Caki2 (cell line): ENCODE measurements around the gene CWF19L2. TPM values are rescaled to one million over a fixed set of nuclear protein-coding genes. Genes with fewer than 3 reads are reported as not detected.

ENCODE experiments used
- DNase-seq: peaks from one replicate; pipeline ENCODE4 v3.0.0-alpha.2; 2015; ENCODE audit warnings: low read depth
- in situ Hi-C: cut with HindIII; loops from 2 replicates; pipeline ENCODE4 v1.10.0; 2016; ENCODE audit warnings: low sequenced_read_pairs, low pct_unique_long_range_greater_than_20kb, mixed read lengths
- total RNA-seq: library from RNA; depleted of rRNA; stranded (reverse); fragments of >200 nt; shearing (Covaris generic); gene quantifications from 2 replicates; pipeline ENCODE4 v1.2.3, GENCODE V29; 2014; ENCODE audit warnings: low replicate concordance; rRNA removed

Gene CWF19L2
- total RNA-seq, 1 experiment from 2014 or later: 5.0 TPM

DNA sequence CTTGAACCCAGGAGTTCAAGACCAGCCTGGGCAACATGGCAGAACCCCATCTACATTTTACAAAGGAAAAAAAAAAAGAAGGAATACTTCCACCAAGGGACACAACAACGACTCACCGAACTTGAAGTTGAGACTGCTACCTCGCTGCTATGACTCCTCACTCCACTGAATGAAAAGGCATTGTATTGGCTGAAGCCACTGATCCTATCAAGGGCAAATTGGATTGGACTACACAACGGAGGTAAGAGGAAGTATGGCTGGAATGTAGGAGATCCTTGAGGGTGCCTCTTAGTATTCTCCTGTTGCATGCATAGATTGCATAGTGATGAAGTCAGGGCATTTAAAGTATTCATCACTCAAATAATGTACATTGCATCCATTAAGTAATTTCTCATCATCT is 97.9 kb downstream of the CWF19L2 start:
- in situ Hi-C loops: no loop called here
- DNase-seq: no peak

DNA sequence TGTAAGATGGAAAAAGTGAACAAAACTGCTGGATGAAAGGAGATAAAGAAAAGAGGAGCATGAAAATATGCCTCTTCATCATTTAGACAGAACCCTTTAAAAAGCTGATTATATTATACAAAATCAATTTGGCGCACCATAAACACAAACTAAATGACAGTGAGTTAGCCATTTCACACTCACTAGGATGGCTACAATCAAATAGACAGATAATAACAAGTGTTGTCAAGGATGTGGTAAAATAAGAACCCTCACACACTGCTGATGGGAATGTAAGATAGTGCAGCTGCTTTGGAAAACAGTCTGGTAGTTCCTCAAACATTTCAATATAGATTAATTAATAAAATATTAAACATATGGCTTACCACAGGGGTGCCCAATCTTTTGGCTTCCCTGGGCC is 99.7 kb downstream of the CWF19L2 start:
- no peak for DNase-seq
- in situ Hi-C loops: no loop called here

DNA sequence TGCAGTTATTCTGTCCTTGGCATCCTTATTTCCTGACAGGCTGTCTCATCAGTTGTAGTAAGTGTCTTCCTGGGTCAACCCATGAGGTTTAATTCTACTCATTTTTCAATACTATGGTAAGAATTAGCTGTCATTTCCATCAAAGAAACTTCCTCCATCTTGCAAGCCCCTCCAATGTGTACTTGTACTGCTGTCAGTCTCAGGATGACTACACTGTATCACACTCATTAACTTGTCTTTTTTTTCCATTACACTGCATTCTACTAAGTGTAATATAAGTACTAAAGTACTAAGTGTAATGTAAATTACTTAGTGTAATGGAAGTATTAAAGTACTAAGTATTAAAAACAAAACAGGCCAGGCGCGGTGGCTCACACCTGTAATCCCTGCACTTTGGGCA is 102.8 kb downstream of the CWF19L2 start:
- DNase-seq: no peak
- in situ Hi-C loops: no loop called here

DNA sequence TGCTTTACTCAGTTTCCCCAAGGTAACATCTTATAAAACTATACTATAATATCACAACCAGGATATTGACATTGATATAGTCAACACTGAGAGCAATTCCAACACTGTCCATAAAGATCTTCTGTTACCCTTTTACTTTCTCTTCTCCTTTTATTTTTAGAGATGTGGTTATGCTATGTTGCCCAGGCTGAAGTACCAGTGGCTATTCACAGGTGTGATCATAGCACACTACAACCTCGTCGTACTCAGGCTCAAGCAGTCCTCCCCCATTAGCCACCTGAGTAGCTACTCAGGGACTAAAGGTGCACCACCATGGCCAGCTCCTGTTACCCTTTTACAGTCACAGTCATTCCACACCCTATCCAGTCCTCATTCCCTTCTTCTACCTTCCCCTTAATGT is 119.7 kb downstream of the CWF19L2 start:
- in situ Hi-C loops: no loop called here
- no peak for DNase-seq

DNA sequence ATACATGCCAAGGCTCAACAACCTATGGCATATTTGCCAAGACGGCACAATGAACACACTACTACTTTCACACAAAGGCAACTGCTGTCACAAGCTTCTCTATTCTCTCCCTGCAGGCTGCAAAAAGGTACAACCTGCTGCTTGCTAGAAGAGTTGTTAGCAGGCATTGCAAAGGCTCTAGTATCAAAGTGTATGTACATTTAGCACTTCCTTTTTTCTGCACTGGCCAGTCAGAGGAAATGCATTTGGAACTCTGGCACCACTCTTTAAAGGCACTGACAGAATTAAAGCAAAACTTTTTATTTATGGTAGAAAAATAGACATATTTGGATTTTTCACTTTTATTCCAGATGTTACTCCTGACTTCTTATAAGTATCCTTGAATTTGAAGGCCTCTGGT is 125.9 kb downstream of the CWF19L2 start:
- DNase-seq: no peak
- in situ Hi-C loops: no loop called here

DNA sequence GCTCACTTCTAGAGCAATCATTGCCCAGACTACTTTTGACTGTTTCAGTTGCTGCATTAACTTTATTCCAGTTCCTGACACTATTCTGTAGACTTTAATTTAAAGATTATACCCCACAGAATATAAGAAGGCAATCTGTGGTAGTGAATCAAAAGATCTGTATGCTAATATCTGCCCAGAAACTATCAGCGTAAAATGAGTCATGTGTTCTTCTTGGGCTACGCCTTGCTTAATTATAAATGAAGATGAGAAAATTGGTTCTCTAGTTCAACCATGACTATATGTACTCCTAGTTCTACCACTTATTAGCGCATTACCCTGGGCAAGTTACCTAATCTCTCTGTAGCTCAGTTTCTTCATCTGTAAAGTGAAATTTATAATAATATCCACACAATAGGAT is 128.5 kb downstream of the CWF19L2 start:
- DNase-seq: no peak
- in situ Hi-C loops: no loop called here

DNA sequence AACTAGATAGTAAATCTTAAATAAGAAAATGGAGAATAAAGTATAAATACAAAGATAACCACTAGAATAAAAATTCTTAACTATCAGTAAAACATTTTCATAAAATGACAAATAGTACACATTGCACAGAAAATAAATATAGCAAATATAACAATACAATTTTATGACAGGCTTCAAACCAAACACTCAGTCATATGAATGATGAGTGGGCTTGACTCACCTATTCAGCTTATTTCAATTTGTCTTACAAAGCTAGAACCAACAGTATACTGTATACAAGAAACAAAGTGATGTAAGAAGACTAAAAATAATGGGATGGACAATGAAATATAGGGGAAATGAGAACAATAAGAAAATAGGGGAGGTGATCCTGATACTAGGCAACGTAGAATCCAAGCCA is 141.2 kb downstream of the CWF19L2 start:
- DNase-seq: no peak
- in situ Hi-C loops: no loop called here

DNA sequence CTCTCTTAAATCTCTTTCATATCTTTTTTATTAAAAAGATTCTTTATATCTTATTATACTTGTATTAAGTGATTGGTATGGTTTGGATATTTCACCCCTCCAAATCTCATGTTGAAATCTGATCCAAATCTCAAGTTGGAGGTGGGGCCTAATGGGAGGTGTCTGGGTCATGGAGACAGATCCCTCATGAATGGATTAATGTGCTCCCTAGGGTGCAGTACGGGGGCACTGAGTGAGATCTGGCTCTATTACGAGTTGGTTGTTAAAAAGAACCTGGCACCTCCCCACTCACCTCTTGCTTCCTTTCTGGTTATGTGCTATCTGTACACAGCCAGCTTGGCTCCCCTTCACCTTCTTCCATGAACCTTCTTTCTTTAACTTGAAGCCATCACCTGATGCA is 149.6 kb downstream of the CWF19L2 start:
- in situ Hi-C loops: no loop called here
- DNase-seq: no peak

DNA sequence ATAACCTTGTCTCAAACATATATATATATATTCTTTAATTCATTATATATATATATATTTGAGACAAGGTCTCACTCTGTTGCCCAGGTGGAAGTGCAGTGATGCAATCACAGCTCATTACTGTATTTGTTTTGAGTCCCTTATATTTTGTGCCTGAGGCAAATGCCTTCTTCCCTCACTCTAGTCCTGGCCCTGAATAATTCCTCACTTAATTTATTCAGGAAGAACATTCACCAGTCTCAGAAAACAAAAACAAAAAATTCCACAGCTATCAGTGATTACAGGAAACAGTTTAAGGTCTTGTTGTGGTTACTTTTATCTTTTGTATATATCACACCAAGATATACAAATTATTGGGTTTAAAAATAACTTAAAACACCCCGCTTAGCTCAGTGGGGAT is 155.7 kb downstream of the CWF19L2 start:
- no peak for DNase-seq
- in situ Hi-C loops: no loop called here

DNA sequence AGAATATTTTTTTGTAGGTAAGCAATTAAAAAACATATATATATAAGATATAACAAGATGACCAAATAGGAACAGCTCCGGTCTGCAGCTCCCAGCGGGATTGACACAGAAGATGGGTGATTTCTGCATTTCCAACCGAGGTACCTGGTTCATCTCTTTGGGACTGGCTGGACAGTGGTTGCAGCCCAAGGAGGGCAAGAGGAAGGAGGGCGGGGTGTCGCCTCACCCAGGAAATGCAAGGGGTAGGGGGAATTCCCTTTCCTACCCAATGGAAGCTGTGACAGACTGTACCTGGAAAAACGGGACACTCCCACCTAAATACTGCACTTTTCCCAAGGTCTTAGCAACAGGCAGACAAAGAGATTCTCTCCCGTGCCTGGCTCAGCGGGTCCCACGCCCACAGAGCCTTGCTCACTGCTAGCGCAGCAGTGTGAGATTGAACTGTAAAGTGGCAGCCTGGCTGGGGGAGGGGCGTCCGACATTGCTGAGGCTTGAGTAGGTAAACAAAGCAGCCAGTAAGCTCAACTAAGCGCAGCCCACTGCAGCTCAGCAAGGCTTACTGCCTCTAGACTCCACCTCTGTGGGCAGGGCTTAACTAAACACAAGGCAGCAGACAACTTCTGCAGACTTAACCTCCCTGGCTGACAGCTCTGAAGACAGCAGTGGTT is 163.8 kb downstream of the CWF19L2 start:
- no peak for DNase-seq
- in situ Hi-C loops: no loop called here

DNA sequence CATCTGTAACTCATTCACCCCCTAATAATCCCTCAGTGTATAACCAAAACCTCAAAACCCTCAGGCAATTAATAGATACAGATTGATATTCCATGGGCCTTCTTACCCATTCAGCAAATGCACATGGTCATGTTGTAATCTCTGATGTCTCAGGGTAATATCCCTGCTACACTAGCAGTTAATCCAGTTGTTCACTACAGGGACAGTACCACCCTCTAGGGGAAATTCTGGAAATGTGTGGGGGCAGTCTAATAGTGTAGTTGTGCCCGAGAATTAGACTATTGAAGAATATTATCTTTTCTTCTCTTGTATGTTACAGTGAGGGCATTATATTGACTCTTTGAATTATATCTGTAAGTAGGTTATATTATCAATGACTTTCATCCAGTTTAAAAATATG is 175.4 kb downstream of the CWF19L2 start:
- DNase-seq: no peak
- in situ Hi-C loops: no loop called here

Other genes starting within 250 kb of the CWF19L2 start
- 2.0 and 6.1 TPM in 2 replicates for gene ALKBH8, start 107.9 kb upstream of the CWF19L2 start, total RNA-seq
- 0.17 TPM in 1 of 2 replicates, not detected in the other for gene ELMOD1, start 133.3 kb upstream of the CWF19L2 start, total RNA-seq